Fibroblast of peridontal ligament (primary cell): ENCODE measurements around the gene SYK.
"Not testable (repeated sequence)": the region's sequence is repeated elsewhere in the genome, so short reads cannot be mapped to it uniquely, and the experiment has no call there.

Experiments used
- DNase-seq: peaks from one replicate; pipeline ENCODE4 v3.0.0-alpha.2; 2010; ENCODE audit errors: extremely low read depth

Gene SYK

DNA sequence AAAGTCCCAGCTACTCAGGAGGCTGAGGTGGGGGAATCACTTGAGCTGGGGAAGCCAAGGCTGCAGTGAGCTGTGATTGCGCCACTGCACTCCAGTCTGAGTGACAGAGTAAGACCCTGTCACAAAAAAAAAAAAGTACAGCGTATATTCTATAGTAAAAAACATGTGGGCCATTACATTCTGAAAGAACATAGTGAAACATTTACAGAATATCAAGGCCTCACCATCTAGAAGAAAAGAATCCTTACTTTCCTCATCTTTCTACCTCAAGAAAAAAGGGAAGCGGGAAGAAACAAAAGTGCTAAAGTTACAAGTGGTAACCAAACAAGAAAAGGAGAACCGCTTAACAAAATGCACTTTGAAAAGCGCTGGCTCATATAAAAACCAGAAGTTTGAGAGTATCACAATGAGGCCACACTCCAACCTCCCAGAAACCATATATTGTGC is 5.7 kb upstream of the SYK start:
- DNase-seq: no peak

- DNase-seq: no peak
Measured at GRCh38 chr9:90799271-90799852, 2.3 kb upstream of the SYK start.

- DNase-seq: no peak
Measured at GRCh38 chr9:90801973-90802322, 329 bp downstream of the SYK start.

DNA sequence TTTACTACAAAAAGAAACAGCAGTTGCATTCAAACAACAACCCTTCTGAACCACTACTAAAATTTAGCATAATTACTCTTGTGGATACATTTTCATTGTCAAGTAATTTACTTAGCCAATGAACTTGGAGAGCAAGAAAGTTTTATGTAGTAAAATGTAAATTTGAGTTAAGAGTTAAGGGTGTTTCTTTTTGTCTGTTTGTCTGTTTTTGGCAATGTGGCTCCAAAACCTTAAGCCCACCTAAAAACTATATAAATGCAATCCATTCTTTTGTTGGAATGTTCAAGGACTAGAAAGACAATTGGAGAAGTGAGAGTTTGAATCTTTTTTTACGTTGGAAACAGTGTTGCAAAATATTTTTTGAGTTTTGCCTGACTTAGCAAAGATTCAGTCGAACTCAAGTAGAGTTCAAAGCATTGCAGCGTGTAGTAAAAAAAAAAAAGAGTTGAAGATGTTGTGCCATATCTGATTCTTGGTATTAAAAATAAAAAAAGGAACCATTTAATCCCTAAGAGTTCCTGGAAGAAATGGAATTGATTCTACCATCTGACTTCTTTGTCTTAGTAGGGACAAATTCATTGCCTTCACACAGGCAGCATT is 867 bp downstream of the SYK start:
- DNase-seq: no peak

DNA sequence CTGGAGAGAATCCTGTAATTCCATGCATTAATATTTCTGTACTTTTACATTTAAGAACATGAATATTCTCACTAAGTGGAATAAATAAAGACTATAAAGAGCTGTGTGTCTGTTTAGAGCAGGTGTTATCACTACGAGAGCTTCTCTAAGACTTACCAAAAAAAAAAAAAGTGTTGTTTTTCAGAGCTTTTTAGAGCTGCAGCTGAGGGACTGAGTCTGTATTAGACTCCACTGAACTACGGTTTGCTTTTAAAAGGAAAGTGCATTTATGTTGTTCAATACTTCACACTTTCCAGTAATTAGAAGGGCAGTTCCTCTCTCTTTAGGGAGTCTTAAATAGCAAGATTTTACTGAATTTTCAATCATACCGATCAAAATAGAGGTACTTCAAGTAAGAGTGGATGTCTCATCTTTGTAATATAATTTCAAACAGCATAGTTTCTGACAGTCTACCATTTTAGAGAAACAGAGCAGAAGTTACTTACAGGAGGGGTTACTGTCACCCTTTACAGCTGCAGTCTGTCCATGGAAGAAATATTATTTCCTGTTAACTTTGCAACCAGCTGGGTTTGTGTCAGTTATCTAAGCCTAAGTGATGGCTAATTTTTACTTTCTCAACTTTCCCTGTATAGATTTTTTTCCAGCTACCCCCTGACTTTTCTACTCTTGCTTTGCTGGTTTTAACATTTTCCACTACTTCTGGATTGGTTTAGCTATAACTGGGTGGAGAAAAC is 2.4 kb downstream of the SYK start:
- no peak for DNase-seq

GRCh38 chr9:90805006-90805996 is 3.7 kb downstream of the SYK start:
- no peak for DNase-seq

- DNase-seq: no peak
Measured at GRCh38 chr9:90807006-90807405, 5.4 kb downstream of the SYK start.

DNA sequence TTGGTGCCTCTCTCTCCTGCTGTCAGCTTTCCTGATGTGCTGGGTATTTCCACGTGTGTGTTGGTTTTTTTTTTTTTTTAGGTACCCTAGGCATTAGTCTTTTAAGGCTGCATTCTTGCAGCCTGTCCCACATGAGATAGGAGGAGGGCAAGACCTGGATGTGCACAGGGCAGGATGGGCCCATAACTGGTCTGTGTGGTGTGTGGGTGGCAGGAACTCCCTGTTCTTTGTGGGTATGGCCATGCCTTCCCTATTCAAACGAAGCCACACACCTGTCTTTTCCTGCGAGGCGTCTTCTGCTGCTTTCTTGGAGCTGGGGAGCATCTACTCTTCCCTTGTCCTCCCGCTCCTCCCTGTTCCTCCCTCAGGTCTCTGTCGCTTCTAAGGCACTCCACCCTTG is 6.8 kb downstream of the SYK start:
- DNase-seq: no peak

- DNase-seq: no peak
Measured at GRCh38 chr9:90808890-90809685, 7.5 kb downstream of the SYK start.

- DNase-seq: no peak
Measured at GRCh38 chr9:90810691-90811090, 9.1 kb downstream of the SYK start.

DNA sequence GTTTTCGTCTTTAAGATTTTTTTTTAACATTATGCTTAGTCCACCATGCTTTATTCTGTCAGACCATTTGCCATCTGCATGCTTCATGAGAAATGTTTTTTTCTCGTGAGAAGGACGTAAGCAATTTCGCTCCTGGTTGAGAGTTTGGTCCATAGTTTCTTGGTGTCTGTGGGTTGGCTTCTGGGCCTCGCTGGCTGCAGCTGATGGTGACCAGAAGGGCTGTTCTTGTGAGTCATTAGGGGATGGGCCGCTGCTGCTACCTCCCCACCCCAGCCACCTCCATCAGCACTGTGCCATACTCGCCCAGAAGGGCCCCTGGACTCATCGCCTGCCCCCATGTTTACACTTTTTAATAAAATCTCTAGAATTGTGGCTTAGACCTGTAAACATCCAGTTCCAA is 11.4 kb downstream of the SYK start:
- DNase-seq: no peak

DNA sequence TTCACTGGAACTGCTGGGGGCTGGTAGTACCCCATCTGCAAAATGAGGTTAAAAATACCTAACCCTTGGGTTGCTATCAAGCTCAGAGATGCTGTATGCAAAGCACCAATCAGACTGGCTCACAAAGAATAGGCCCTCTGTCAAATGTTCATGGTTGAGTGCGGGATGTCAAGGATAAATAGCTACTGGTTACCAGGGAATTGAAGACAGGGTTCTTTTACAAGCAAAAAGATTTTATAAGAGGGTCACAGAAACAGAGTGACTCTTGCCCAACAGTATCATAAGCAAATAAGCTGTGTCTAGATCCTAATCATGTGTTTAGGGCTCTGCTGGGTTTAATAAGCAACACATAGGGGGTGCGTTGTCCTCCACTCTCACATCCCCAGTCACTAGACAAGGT is 11.9 kb downstream of the SYK start:
- no peak for DNase-seq

DNA sequence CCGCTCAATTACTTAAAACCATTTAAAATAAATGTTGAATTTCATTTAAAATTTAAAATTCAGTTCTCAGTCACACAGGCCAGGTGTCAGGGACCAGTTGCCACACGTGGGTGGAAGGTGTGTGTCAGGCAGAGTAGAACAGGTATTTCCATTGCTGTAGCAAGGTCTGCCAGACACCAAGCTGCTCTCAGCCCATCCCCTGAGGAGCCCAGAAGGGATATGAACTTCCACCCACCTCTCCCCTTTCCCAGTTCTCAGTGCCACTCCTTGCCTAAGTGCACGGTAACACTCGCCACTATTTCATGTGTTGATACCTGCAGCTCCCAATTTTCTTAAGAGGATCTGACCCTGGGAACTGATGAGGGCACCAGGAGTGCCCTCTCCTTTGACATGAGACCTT is 12.7 kb downstream of the SYK start:
- DNase-seq: no peak

GRCh38 chr9:90815183-90815943 is 13.7 kb downstream of the SYK start:
- DNase-seq: no peak

DNA sequence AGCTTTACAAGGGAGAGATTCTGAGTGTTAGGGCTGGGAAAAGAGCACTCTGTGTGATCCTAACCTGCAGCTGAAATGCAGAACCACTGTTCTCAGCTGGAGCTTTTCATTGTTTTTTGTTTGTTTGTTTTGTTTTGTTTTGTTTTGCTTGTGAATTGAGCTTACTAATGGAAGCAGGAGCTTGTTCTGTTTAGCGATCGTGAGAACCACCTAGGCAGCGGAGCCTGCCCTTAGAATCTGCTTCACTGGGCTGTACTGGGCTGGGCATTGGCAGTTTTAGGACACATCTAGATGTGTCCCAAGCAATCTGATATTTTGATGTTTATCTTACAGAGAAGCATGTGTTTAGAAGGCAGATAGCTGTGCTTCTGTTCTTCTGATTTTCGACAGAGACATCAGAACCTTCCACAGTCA is 14.3 kb downstream of the SYK start:
- no peak for DNase-seq

DNA sequence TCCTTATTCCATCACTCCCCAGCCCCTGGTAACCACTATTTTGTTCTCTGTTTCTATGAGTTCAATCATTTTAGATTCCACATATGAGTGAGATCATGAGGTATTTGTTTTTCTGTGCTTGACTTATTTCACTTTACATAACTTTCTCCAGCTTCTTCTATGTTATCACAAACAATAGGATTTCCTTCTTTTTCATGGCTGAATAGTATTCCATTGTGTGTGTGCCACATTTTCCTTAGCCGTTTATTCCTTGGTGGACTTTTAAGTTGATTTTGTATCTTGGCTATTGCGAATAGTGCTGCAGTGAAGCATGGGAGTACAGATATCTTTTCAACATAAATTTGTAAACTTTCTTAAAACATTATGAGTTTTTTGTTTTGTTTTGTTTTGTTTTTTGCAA is 15.1 kb downstream of the SYK start:
- DNase-seq: no peak

DNA sequence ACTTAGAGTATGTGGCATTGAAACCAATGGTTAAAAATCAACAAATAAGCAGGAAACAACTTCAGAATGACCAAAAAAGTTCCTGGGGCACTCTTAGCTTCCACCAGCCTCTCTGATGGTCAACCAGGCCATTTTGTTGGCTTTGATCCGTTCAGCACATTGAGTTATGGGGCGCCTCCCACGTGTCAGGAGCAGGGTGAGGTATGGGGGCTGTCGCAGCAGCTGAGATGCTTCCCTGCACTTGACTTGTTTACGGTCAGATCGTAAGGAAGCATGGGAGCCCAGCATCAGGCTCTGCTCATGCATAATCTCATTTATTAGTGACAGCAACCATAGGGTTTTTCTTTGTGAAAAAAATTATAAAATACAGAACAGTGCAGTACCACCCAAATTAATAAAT is 16.7 kb downstream of the SYK start:
- DNase-seq: no peak

DNA sequence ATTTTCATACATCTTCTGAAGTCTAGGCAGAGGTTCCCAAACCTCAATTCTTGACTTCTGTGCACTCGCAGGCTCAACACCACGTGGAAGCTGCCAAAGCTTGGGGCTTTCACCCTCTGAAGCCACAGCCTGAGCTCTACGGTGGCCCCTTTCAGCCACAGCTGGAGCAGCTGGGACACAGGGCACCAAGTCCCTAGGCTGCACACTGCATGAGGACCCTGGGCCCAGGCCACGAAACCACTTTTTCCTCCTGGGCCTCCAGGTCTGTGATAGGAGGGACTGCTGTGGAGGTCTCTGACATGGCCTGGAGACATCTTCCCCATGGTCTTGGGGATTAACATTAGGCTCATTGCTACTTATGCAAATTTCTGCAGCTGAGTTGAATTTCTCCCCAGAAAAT is 18.8 kb downstream of the SYK start:
- not testable (repeated sequence) for DNase-seq

- DNase-seq: not testable (repeated sequence)
Measured at GRCh38 chr9:90821236-90821635, 19.6 kb downstream of the SYK start.

DNA sequence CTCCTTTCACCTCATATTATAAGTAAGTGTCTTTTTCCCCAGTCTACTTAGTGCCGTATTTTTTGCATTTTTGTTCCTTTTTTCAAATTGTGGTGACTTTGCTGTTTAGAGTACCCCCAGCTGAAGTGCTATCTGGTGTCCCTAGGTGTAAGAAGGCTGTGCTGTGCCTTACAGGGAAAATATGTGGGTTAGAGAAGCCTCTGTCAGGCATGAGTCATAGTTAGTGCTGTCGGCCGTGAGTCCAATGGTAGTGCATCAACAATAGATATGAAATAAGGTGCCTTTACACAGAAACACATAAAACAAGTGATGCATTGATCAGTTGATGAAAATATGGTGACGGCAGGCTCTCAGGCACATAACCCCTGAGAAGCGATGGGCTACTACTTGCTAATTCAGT is 20.1 kb downstream of the SYK start:
- no peak for DNase-seq

- no peak for DNase-seq
Measured at GRCh38 chr9:90822866-90823265, 21.2 kb downstream of the SYK start.
